Spleen (tissue), 7 donors: ENCODE results near the gene SMIM29.

Source experiments
- CTCF ChIP-seq, 11 experiments: fragments of 200-600 bp in 7 of 11; fragments of 450-650 bp in 4 of 11; sonication (generic) in 4 of 11; IDR thresholded peaks in 8 of 11; conservative IDR thresholded peaks in 3 of 11; 1 replicate in 7 of 11; 2 replicates in 4 of 11; pipeline versions ENCODE4 v1.4.0 to v1.8.0; 2016 to 2021; ENCODE audit warnings: antibody characterized with exemption in 11 of 11, inconsistent platforms in 4 of 11, mild to moderate bottlenecking in 1 of 11
- POLR2A ChIP-seq, 3 donors: fragments of 450-650 bp; IDR thresholded peaks; one replicate each; pipeline ENCODE4 v1.5.1; 2017; ENCODE audit warnings: antibody characterized with exemption in 3 of 3, mild to moderate bottlenecking in 1 of 3
- POLR2AphosphoS5 ChIP-seq, 3 donors: sonication (generic); formaldehyde crosslinking; IDR thresholded peaks; one replicate each; pipeline ENCODE4 v1.5.1; 2017; ENCODE audit warnings: antibody characterized with exemption in 3 of 3
- donor health status: DM: no; HTN: no; CAD: no; lungs with moderate emphysema.
- donor health status: DM: no; HTN: no; CAD: no.
- donor health status: DM: no; HTN: no; CAD: no.

GRCh38 chr6:34281702-34282334 is 33.0 kb upstream of the SMIM29 start:
- TF ChIP-seq CTCF (IDR thresholded peaks at IDR 0.05 in 8 of 11, conservative IDR thresholded peaks at IDR 0.05 in 3 of 11), result no peak
- no peak for TF ChIP-seq POLR2A (IDR thresholded peaks at IDR 0.05)
- TF ChIP-seq POLR2AphosphoS5 (IDR thresholded peaks at IDR 0.05), result no peak
